Caco-2 (cell line): ENCODE measurements around the gene USP19. TPM values are rescaled to one million over a fixed set of nuclear protein-coding genes. Genes with fewer than 3 reads are reported as not detected.

Experiments
- BruUV-seq: library from RNA; stranded (reverse); fragments of 400-500 nt; replicated peaks from 2 replicates; lab custom pipeline; 2021; lab: Mats Ljungman, UMichigan
- CTCF ChIA-PET: fragments of 300-600 bp; sonication (Branson Sonifier 250); formaldehyde crosslinking; loops from one replicate; lab custom pipeline; 2022; ENCODE audit warnings: antibody characterized with exemption; lab: Charles Lee
- POLR2A ChIA-PET: fragments of 300-600 bp; sonication (Branson Sonifier 250); formaldehyde crosslinking; loops from one replicate; lab custom pipeline; 2022; ENCODE audit warnings: antibody characterized with exemption; lab: Charles Lee
- DNase-seq, 2 experiments: peaks; one replicate each; pipeline versions ENCODE4 v3.0.0 to v3.0.0-alpha.2; 2020 to 2022
- H3K27me3 ChIP-seq: replicated peaks from 2 replicates; pipeline ENCODE4 v1.6.0; 2011; ENCODE audit warnings: low read length; ENCODE audit not compliant: control insufficient read depth, insufficient read depth
- H3K36me3 ChIP-seq: 2 replicates; pipeline ENCODE4 v1.5.1; 2011; ENCODE audit warnings: low read length; ENCODE audit not compliant: control insufficient read depth, insufficient read depth
- H3K4me1 ChIP-seq: fragments of 250-450 bp; sonication (Bioruptor Pico); 2 replicates; pipeline ENCODE4 v1.5.1; 2020; ENCODE audit warnings: mild to moderate bottlenecking
- H3K4me3 ChIP-seq: 2 replicates; pipeline ENCODE4 v1.5.1; 2011; ENCODE audit warnings: low read depth, mild to moderate bottlenecking, control low read depth, low read length
- H3K9me3 ChIP-seq: fragments of 250-450 bp; sonication (Bioruptor Pico); 2 replicates; pipeline ENCODE4 v1.5.1; 2020; ENCODE audit warnings: mild to moderate bottlenecking, moderate library complexity
- H3K27ac Mint-ChIP-seq: one replicate; pipeline ENCODE4 v1.8.0; 2022; ENCODE audit warnings: mixed read lengths; ENCODE audit not compliant: unreplicated experiment
- H3K27me3 Mint-ChIP-seq: one replicate; pipeline ENCODE4 v1.8.0; 2022; ENCODE audit warnings: mixed read lengths; ENCODE audit not compliant: insufficient read depth, unreplicated experiment
- H3K36me3 Mint-ChIP-seq: one replicate; pipeline ENCODE4 v1.8.0; 2022; ENCODE audit warnings: mild to moderate bottlenecking, mixed read lengths; ENCODE audit not compliant: insufficient read depth, unreplicated experiment
- H3K4me1 Mint-ChIP-seq: one replicate; pipeline ENCODE4 v1.8.0; 2022; ENCODE audit warnings: low read depth, mixed read lengths; ENCODE audit not compliant: unreplicated experiment
- H3K4me3 Mint-ChIP-seq: one replicate; pipeline ENCODE4 v1.8.0; 2022; ENCODE audit warnings: mild to moderate bottlenecking, moderate library complexity, mixed read lengths; ENCODE audit not compliant: unreplicated experiment
- H3K9me3 Mint-ChIP-seq: one replicate; pipeline ENCODE4 v1.8.0; 2022; ENCODE audit warnings: mixed read lengths; ENCODE audit not compliant: unreplicated experiment
- CTCF ChIP-seq, 2 experiments: fragments of 200-600 bp in 1 of 2; IDR thresholded peaks; 1 replicate in 1 of 2; 2 replicates in 1 of 2; pipeline versions ENCODE4 v1.5.1 to v1.8.0; 2011 to 2022; ENCODE audit warnings: antibody characterized with exemption in 1 of 2, control low read depth in 1 of 2, inconsistent platforms in 1 of 2, low read depth in 1 of 2, low read length in 1 of 2, mild to moderate bottlenecking in 1 of 2, moderate library complexity in 1 of 2; ENCODE audit not compliant: insufficient read depth in 1 of 2, severe bottlenecking in 1 of 2, unreplicated experiment in 1 of 2
- intact Hi-C: fragments of 100-400 bp; cut with micrococcal nuclease; formaldehyde crosslinking; loops from one replicate; pipeline ENCODE4 v1.10.0; 2022; ENCODE audit not compliant: unreplicated experiment
- total RNA-seq: library from RNA; stranded (reverse); gene quantifications from 2 replicates; pipeline ENCODE4 v1.2.3, GENCODE V29; 2022

Gene USP19
- total RNA-seq, 1 experiment from 2014 or later = 55.9 TPM

- Mint-ChIP-seq H3K36me3 (peaks cover 49% of the 10 kb centered on the region), H3K27ac (peak overlapping the region; percentile 66)
Measured at GRCh38 chr3:49119439-49119838, 1.2 kb downstream of the USP19 start.

GRCh38 chr3:49119036-49119435 lies 1.6 kb downstream of the USP19 start:
- Histone ChIP-seq H3K4me1 (peaks cover 9% of the 10 kb centered on the region; the same call in 1 of the 2 replicates), H3K27me3 (no peaks in the 10 kb centered on the region), H3K4me3 (peak overlapping the region; percentile 90; the same call in 1 of the 2 replicates), H3K36me3 (peaks cover 11% of the 10 kb centered on the region), H3K9me3 (no peaks in the 10 kb centered on the region)
- Mint-ChIP-seq H3K4me1 (no peaks in the 10 kb centered on the region), H3K9me3 (no peaks in the 10 kb centered on the region), H3K36me3 (peaks cover 49% of the 10 kb centered on the region), H3K27ac (peak overlapping the region; percentile 66), H3K27me3 (no peaks in the 10 kb centered on the region), H3K4me3 (no peak overlapping the region)
- ChIA-PET POLR2A (interaction anchor here (0.7 kb wide), 1 partner anchor 567 kb away, joined by 3 read pairs; no protein-coding TSS in a partner anchor), CTCF (no interaction called here)
- no TSS peak for BruUV-seq
- intact Hi-C loops = no loop called here
- no peak for DNase-seq
- TF ChIP-seq CTCF (IDR thresholded peaks at IDR 0.05; ENCODE audit: insufficient read depth in 1 of 2, low read depth in 1 of 2, low read length in 1 of 2, severe bottlenecking in 1 of 2, unreplicated experiment in 1 of 2) = no peak

More at GRCh38 chr3:49119439-49119838, 1.2 kb downstream of the USP19 start:
- Histone ChIP-seq H3K36me3 (peaks cover 11% of the 10 kb centered on the region), H3K27me3 (no peaks in the 10 kb centered on the region), H3K4me1 (peaks cover 9% of the 10 kb centered on the region; the same call in 1 of the 2 replicates), H3K9me3 (no peaks in the 10 kb centered on the region), H3K4me3 (peak overlapping the region; percentile 90)
- peak overlapping the region; percentile 79 for H3K4me3 Mint-ChIP-seq
- no peak for TF ChIP-seq CTCF (IDR thresholded peaks at IDR 0.05; ENCODE audit: insufficient read depth in 1 of 2, low read depth in 1 of 2, low read length in 1 of 2, severe bottlenecking in 1 of 2, unreplicated experiment in 1 of 2)
- POLR2A ChIA-PET = no interaction called here
- no peaks in the 10 kb centered on the region for H3K27me3 Mint-ChIP-seq
- CTCF ChIA-PET = no interaction called here
- intact Hi-C loops = no loop called here
- H3K9me3 Mint-ChIP-seq = no peaks in the 10 kb centered on the region
- BruUV-seq = no TSS peak
- no peaks in the 10 kb centered on the region for H3K4me1 Mint-ChIP-seq
- no peak for DNase-seq

- H3K27me3 Mint-ChIP-seq = no peaks in the 10 kb centered on the region
- no TSS peak for BruUV-seq
Measured at GRCh38 chr3:49112262-49112661, 8.4 kb downstream of the USP19 start.

More at GRCh38 chr3:49112262-49112661, 8.4 kb downstream of the USP19 start:
- H3K4me3 Mint-ChIP-seq = no peak overlapping the region
- no peak overlapping the region for H3K27ac Mint-ChIP-seq
- POLR2A ChIA-PET = no interaction called here
- peaks cover 33% of the 10 kb centered on the region for H3K36me3 Mint-ChIP-seq
- H3K9me3 Mint-ChIP-seq = no peaks in the 10 kb centered on the region
- intact Hi-C loops = no loop called here
- no peak for TF ChIP-seq CTCF (IDR thresholded peaks at IDR 0.05; ENCODE audit: insufficient read depth in 1 of 2, low read depth in 1 of 2, low read length in 1 of 2, severe bottlenecking in 1 of 2, unreplicated experiment in 1 of 2)
- Histone ChIP-seq H3K36me3 (peaks cover 8% of the 10 kb centered on the region), H3K4me1 (no peaks in the 10 kb centered on the region), H3K4me3 (no peak overlapping the region), H3K9me3 (no peaks in the 10 kb centered on the region), H3K27me3 (no peaks in the 10 kb centered on the region)
- CTCF ChIA-PET = no interaction called here
- H3K4me1 Mint-ChIP-seq = no peaks in the 10 kb centered on the region
- DNase-seq = no peak
